GM23338 (cell line): ENCODE measurements around the gene NECTIN1. TPM values are rescaled to one million over a fixed set of nuclear protein-coding genes. Genes with fewer than 3 reads are reported as not detected.

Source experiments
- ATAC-seq: fragments of 200-7000 bp; cut with Tn5 transposase; 3 replicates; pipeline ENCODE4 v1.9.1; 2020
- DNase-seq: peaks from one replicate; pipeline ENCODE4 v3.0.0-alpha.2; 2015; ENCODE audit warnings: low spot score
- H2AFZ ChIP-seq: fragments of 200-600 bp; sonication (generic); 2 replicates; pipeline ENCODE4 v1.8.0; 2016; ENCODE audit warnings: antibody characterized with exemption, mild to moderate bottlenecking, moderate library complexity
- H3F3A ChIP-seq: fragments of 200-600 bp; sonication (generic); replicated peaks from 2 replicates; pipeline ENCODE4 v1.8.0; 2017; ENCODE audit warnings: antibody characterized with exemption, mixed run types, low read depth
- H3K27ac ChIP-seq: fragments of 200-600 bp; sonication (generic); 2 replicates; pipeline ENCODE4 v1.6.1; 2016; ENCODE audit warnings: low read depth
- H3K27me3 ChIP-seq: fragments of 200-600 bp; sonication (generic); 2 replicates; pipeline ENCODE4 v1.8.0; 2016; ENCODE audit warnings: mild to moderate bottlenecking, mixed run types, moderate library complexity; ENCODE audit not compliant: insufficient read depth
- H3K36me3 ChIP-seq: fragments of 200-600 bp; sonication (generic); 2 replicates; pipeline ENCODE4 v1.8.0; 2016; ENCODE audit warnings: mild to moderate bottlenecking; ENCODE audit not compliant: insufficient read depth
- H3K4me1 ChIP-seq: fragments of 200-600 bp; sonication (generic); 2 replicates; pipeline ENCODE4 v1.8.0; 2016; ENCODE audit warnings: mild to moderate bottlenecking, moderate library complexity; ENCODE audit not compliant: insufficient read depth
- H3K4me2 ChIP-seq: fragments of 200-600 bp; sonication (generic); 2 replicates; pipeline ENCODE4 v1.7.1; 2017; ENCODE audit warnings: mixed run types
- H3K4me3 ChIP-seq: fragments of 200-600 bp; sonication (generic); 2 replicates; pipeline ENCODE4 v1.6.1; 2016; ENCODE audit warnings: mixed run types
- H3K79me2 ChIP-seq: fragments of 200-600 bp; sonication (generic); replicated peaks from 2 replicates; pipeline ENCODE4 v1.8.0; 2017; ENCODE audit warnings: mild to moderate bottlenecking; ENCODE audit not compliant: insufficient read depth
- H3K9me2 ChIP-seq: fragments of 200-600 bp; sonication (generic); 2 replicates; pipeline ENCODE4 v1.8.0; 2017; ENCODE audit not compliant: insufficient read depth
- H4K20me1 ChIP-seq: fragments of 200-600 bp; sonication (generic); replicated peaks from 2 replicates; pipeline ENCODE4 v1.8.0; 2017; ENCODE audit warnings: mild to moderate bottlenecking; ENCODE audit not compliant: insufficient read depth
- H3K27ac Mint-ChIP-seq: 2 replicates; pipeline ENCODE4 v1.8.0; 2020; ENCODE audit warnings: inconsistent platforms, mild to moderate bottlenecking, moderate library complexity, mixed read lengths
- H3K27me3 Mint-ChIP-seq: 3 replicates; pipeline ENCODE4 v1.8.0; 2022; ENCODE audit warnings: low read depth, mild to moderate bottlenecking, moderate library complexity, mixed read lengths, inconsistent platforms; ENCODE audit not compliant: insufficient read depth, poor library complexity
- H3K36me3 Mint-ChIP-seq: 3 replicates; pipeline ENCODE4 v1.8.0; 2021; ENCODE audit warnings: low read depth, mild to moderate bottlenecking, inconsistent platforms, moderate library complexity, mixed read lengths
- H3K4me1 Mint-ChIP-seq: 3 replicates; pipeline ENCODE4 v1.8.0; 2020; ENCODE audit warnings: mild to moderate bottlenecking, inconsistent platforms, mixed read lengths
- H3K4me3 Mint-ChIP-seq: 3 replicates; pipeline ENCODE4 v1.8.0; 2021; ENCODE audit warnings: moderate library complexity, mild to moderate bottlenecking, inconsistent platforms, mixed read lengths
- H3K9me3 Mint-ChIP-seq: 3 replicates; pipeline ENCODE4 v1.8.0; 2020; ENCODE audit warnings: moderate library complexity, mild to moderate bottlenecking, inconsistent platforms, mixed read lengths
- EZH2 ChIP-seq: fragments of 200-600 bp; sonication (generic); IDR thresholded peaks from one replicate; pipeline ENCODE4 v1.8.0; 2017; ENCODE audit warnings: antibody characterized with exemption, mild to moderate bottlenecking, low read depth; ENCODE audit not compliant: unreplicated experiment
- EZH2phosphoT487 ChIP-seq: fragments of 200-600 bp; sonication (generic); IDR thresholded peaks from one replicate; pipeline ENCODE4 v1.8.1; 2018; ENCODE audit warnings: antibody characterized with exemption; ENCODE audit not compliant: unreplicated experiment
- NANOG ChIP-seq: IDR thresholded peaks from 2 replicates; pipeline ENCODE4 v1.6.1; 2016; ENCODE audit warnings: antibody characterized with exemption, borderline replicate concordance
- REST ChIP-seq: IDR thresholded peaks from one replicate; pipeline ENCODE4 v1.6.1; 2018; ENCODE audit warnings: antibody characterized with exemption; ENCODE audit not compliant: unreplicated experiment
- ZNF114 ChIP-seq: fragments of 250-450 bp; sonication (Bioruptor Pico); IDR thresholded peaks from 2 replicates; pipeline ENCODE4 v1.5.0; 2020; ENCODE audit warnings: mild to moderate bottlenecking, moderate library complexity
- polyA plus RNA-seq: library from polyadenylated mRNA; unstranded; fragments of >200 nt; fragmentation: Nextera tagmentation; extraction: Ambion mirVana; gene quantifications from 2 replicates; pipeline ENCODE4 v1.2.1, GENCODE V29; 2016
- total RNA-seq: library from RNA; depleted of rRNA; stranded (reverse); fragments of >200 nt; shearing (Covaris generic); gene quantifications from 2 replicates; pipeline ENCODE4 v1.2.3, GENCODE V29; 2014
- TF ChIP-seq, protein P1 (sequence below): fragments of 250-450 bp; sonication (Bioruptor Pico); IDR thresholded peaks from 2 replicates; pipeline ENCODE4 v1.5.0; 2020; ENCODE audit warnings: mild to moderate bottlenecking, moderate library complexity
- TF ChIP-seq, protein P2 (sequence below), 2 experiments: fragments of 200-600 bp in 1 of 2; sonication (generic) in 1 of 2; conservative IDR thresholded peaks; 2 replicates each; pipeline versions ENCODE4 v1.5.1 to v1.6.1; 2016 to 2017; ENCODE audit warnings: antibody characterized with exemption in 2 of 2, low read depth in 2 of 2, mild to moderate bottlenecking in 2 of 2, moderate library complexity in 1 of 2

Gene NECTIN1
- total and polyA plus RNA-seq, 2 experiments from 2014 or later, result 18.7 to 56.3 TPM

- TF ChIP-seq REST, result no peak
- TF ChIP-seq, protein P1, sequence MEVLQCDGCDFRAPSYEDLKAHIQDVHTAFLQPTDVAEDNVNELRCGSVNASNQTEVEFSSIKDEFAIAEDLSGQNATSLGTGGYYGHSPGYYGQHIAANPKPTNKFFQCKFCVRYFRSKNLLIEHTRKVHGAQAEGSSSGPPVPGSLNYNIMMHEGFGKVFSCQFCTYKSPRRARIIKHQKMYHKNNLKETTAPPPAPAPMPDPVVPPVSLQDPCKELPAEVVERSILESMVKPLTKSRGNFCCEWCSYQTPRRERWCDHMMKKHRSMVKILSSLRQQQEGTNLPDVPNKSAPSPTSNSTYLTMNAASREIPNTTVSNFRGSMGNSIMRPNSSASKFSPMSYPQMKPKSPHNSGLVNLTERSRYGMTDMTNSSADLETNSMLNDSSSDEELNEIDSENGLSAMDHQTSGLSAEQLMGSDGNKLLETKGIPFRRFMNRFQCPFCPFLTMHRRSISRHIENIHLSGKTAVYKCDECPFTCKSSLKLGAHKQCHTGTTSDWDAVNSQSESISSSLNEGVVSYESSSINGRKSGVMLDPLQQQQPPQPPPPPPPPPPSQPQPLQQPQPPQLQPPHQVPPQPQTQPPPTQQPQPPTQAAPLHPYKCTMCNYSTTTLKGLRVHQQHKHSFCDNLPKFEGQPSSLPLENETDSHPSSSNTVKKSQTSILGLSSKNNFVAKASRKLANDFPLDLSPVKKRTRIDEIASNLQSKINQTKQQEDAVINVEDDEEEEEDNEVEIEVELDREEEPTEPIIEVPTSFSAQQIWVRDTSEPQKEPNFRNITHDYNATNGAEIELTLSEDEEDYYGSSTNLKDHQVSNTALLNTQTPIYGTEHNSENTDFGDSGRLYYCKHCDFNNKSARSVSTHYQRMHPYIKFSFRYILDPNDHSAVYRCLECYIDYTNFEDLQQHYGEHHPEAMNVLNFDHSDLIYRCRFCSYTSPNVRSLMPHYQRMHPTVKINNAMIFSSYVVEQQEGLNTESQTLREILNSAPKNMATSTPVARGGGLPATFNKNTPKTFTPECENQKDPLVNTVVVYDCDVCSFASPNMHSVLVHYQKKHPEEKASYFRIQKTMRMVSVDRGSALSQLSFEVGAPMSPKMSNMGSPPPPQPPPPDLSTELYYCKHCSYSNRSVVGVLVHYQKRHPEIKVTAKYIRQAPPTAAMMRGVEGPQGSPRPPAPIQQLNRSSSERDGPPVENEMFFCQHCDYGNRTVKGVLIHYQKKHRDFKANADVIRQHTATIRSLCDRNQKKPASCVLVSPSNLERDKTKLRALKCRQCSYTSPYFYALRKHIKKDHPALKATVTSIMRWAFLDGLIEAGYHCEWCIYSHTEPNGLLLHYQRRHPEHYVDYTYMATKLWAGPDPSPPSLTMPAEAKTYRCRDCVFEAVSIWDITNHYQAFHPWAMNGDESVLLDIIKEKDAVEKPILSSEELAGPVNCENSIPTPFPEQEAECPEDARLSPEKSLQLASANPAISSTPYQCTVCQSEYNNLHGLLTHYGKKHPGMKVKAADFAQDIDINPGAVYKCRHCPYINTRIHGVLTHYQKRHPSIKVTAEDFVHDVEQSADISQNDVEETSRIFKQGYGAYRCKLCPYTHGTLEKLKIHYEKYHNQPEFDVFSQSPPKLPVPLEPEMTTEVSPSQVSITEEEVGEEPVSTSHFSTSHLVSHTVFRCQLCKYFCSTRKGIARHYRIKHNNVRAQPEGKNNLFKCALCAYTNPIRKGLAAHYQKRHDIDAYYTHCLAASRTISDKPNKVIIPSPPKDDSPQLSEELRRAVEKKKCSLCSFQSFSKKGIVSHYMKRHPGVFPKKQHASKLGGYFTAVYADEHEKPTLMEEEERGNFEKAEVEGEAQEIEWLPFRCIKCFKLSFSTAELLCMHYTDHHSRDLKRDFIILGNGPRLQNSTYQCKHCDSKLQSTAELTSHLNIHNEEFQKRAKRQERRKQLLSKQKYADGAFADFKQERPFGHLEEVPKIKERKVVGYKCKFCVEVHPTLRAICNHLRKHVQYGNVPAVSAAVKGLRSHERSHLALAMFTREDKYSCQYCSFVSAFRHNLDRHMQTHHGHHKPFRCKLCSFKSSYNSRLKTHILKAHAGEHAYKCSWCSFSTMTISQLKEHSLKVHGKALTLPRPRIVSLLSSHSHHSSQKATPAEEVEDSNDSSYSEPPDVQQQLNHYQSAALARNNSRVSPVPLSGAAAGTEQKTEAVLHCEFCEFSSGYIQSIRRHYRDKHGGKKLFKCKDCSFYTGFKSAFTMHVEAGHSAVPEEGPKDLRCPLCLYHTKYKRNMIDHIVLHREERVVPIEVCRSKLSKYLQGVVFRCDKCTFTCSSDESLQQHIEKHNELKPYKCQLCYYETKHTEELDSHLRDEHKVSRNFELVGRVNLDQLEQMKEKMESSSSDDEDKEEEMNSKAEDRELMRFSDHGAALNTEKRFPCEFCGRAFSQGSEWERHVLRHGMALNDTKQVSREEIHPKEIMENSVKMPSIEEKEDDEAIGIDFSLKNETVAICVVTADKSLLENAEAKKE (CRISPR knock-in tag), result no peak
These were observed 10.2 kb upstream of the NECTIN1 start (continued) for GRCh38 chr11:119739021-119739703.

GRCh38 chr11:119738059-119738439, 9.0 kb upstream of the NECTIN1 start:
- H3K4me1 ChIP-seq, result peaks cover 3% of the 10 kb centered on the region; the same call in 1 of the 2 replicates
- H3K27ac ChIP-seq, result no peak overlapping the region
- Mint-ChIP-seq H3K36me3 (no peaks in the 10 kb centered on the region), H3K4me3 (no peak overlapping the region), H3K27me3 (peaks cover 21% of the 10 kb centered on the region), H3K9me3 (no peaks in the 10 kb centered on the region; the same call in 2 of the 3 replicates), H3K27ac (no peak overlapping the region), H3K4me1 (peaks cover 13% of the 10 kb centered on the region; the same call in 2 of the 3 replicates)
- TF ChIP-seq, protein P2, sequence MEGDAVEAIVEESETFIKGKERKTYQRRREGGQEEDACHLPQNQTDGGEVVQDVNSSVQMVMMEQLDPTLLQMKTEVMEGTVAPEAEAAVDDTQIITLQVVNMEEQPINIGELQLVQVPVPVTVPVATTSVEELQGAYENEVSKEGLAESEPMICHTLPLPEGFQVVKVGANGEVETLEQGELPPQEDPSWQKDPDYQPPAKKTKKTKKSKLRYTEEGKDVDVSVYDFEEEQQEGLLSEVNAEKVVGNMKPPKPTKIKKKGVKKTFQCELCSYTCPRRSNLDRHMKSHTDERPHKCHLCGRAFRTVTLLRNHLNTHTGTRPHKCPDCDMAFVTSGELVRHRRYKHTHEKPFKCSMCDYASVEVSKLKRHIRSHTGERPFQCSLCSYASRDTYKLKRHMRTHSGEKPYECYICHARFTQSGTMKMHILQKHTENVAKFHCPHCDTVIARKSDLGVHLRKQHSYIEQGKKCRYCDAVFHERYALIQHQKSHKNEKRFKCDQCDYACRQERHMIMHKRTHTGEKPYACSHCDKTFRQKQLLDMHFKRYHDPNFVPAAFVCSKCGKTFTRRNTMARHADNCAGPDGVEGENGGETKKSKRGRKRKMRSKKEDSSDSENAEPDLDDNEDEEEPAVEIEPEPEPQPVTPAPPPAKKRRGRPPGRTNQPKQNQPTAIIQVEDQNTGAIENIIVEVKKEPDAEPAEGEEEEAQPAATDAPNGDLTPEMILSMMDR (conservative IDR thresholded peaks at IDR 0.05; ENCODE audit: low read depth in 2 of 2), result no peak
- TF ChIP-seq NANOG (no peak), EZH2phosphoT487 (no peak), EZH2 (no peak), ZNF114 (CRISPR knock-in tag) (no peak)
- H3K27me3 ChIP-seq, result peaks cover under 1% of the 10 kb centered on the region
- no peak overlapping the region for H3K4me3 ChIP-seq
- no peak overlapping the region for H2AFZ ChIP-seq
- H3K4me2 ChIP-seq, result no peak overlapping the region
- DNase-seq (no peak), ATAC-seq (no peak)
- H4K20me1 ChIP-seq, result no peaks in the 10 kb centered on the region; the same call in 1 of the 2 replicates
- H3K79me2 ChIP-seq, result no peaks in the 10 kb centered on the region
- no peaks in the 10 kb centered on the region for H3F3A ChIP-seq
- H3K9me2 ChIP-seq, result no peaks in the 10 kb centered on the region
- H3K36me3 ChIP-seq, result no peaks in the 10 kb centered on the region
